Stimulated activated memory B cell treated with anti-CD40 and anti-IgM and Interleukin-4, amounts not matched to agents 10 μg/mL and 1 μg/mL and 100 μg/mL, for 72 hours (primary cell): Measurements from ENCODE around the gene MTARC2.

Experiments
- ATAC-seq: fragments of 150-1000 bp; cut with Tn5 transposase; 2 replicates; pipeline ENCODE4 v1.10.0; 2021
- H3K27ac Mint-ChIP-seq: one replicate; pipeline ENCODE4 v1.8.0; 2022; ENCODE audit warnings: mild to moderate bottlenecking, mixed read lengths
- H3K27me3 Mint-ChIP-seq: one replicate; pipeline ENCODE4 v1.8.0; 2022; ENCODE audit warnings: mixed read lengths
- H3K36me3 Mint-ChIP-seq: one replicate; pipeline ENCODE4 v1.8.0; 2022; ENCODE audit warnings: mixed read lengths
- H3K4me1 Mint-ChIP-seq: one replicate; pipeline ENCODE4 v1.8.0; 2022; ENCODE audit warnings: mixed read lengths
- H3K4me3 Mint-ChIP-seq: one replicate; pipeline ENCODE4 v1.8.0; 2022; ENCODE audit warnings: mild to moderate bottlenecking, moderate library complexity, mixed read lengths
- H3K9me3 Mint-ChIP-seq: one replicate; pipeline ENCODE4 v1.8.0; 2022; ENCODE audit warnings: mixed read lengths

MTARC2 gene

DNA sequence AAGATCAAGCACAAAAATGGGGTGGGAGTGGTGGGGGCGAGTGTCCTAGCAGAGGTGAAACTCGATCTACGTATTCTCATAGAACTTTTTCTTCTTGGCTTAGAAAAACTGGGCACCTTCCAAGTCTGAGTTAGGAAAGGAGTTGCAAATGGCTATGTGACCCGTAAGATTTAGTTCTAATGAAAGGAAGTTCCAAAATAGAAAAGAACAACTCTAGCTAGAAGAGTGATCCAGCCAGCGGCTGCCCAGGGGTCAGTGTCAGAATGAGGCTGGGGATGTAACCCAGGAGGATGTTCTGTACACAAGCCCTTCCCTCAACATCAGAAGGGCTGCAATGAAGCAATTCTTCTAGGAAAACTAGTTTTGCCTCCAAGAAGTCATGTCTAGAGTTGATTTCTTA, 43.8 kb downstream of the MTARC2 start:
- ATAC-seq = no peak
- Mint-ChIP-seq H3K9me3 (no peaks in the 10 kb centered on the region), H3K27ac (no peak overlapping the region), H3K36me3 (peaks cover 6% of the 10 kb centered on the region), H3K4me1 (no peaks in the 10 kb centered on the region), H3K4me3 (no peak overlapping the region), H3K27me3 (no peaks in the 10 kb centered on the region)

DNA sequence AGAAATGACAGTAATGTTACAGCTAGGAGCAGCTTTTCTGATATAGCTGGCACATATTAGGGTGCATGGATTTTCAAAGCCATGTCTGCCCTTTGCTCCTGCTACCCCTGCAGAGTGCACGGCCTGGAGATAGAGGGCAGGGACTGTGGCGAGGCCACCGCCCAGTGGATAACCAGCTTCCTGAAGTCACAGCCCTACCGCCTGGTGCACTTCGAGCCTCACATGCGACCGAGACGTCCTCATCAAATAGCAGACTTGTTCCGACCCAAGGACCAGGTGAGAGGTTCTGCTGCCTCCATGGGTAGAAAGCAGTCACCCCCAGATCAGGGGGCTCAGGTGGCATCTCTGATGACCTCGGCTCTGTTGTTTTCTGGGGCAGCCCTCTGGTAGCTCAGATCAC, 48.4 kb downstream of the MTARC2 start:
- H3K27ac Mint-ChIP-seq = no peak overlapping the region
- no peaks in the 10 kb centered on the region for H3K36me3 Mint-ChIP-seq
- H3K9me3 Mint-ChIP-seq = no peaks in the 10 kb centered on the region
- no peak for ATAC-seq
- no peak overlapping the region for H3K4me3 Mint-ChIP-seq
- H3K27me3 Mint-ChIP-seq = no peaks in the 10 kb centered on the region
- H3K4me1 Mint-ChIP-seq = no peaks in the 10 kb centered on the region

DNA sequence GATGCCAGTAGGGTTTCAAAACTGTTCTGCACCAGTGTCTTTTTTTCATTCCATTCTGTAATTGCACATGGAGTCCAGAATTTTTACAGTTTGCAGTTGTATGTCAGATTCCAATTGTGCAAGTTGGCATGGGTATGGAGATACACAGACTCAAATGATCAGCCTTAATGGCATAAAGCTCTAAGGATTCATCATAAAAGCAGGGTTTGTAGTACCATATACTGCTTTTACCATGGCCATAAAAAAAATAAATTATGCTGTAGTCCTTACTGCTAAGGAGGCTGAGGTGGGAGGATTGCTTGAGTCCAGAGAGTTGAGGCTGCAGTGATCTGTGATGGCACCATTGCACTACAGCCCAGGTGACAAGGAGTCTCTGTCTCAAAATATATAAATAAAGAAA, 48.9 kb downstream of the MTARC2 start:
- no peak for ATAC-seq
- Mint-ChIP-seq H3K4me3 (no peak overlapping the region), H3K36me3 (peaks cover 4% of the 10 kb centered on the region), H3K27me3 (no peaks in the 10 kb centered on the region), H3K9me3 (no peaks in the 10 kb centered on the region), H3K27ac (no peak overlapping the region), H3K4me1 (no peaks in the 10 kb centered on the region)

DNA sequence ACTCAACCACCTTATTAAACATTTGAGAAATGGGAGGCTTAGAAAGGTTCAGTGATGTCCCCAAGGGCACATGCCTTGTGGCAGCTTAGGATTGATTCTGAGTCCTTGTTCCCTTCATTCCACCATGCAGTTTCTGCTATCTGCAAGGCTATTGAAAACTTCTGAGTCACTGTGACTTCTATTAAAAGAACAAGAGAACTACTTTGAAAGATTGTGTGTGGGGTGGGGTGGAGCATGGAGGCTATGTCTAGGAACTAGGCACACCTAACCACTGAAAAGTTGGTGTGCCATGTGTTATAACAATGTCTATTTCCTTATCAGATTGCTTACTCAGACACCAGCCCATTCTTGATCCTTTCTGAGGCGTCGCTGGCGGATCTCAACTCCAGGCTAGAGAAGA, 49.4 kb downstream of the MTARC2 start:
- Mint-ChIP-seq H3K4me1 (no peaks in the 10 kb centered on the region), H3K9me3 (no peaks in the 10 kb centered on the region), H3K27ac (no peak overlapping the region), H3K27me3 (no peaks in the 10 kb centered on the region), H3K4me3 (no peak overlapping the region), H3K36me3 (peaks cover 7% of the 10 kb centered on the region)
- ATAC-seq = no peak

DNA sequence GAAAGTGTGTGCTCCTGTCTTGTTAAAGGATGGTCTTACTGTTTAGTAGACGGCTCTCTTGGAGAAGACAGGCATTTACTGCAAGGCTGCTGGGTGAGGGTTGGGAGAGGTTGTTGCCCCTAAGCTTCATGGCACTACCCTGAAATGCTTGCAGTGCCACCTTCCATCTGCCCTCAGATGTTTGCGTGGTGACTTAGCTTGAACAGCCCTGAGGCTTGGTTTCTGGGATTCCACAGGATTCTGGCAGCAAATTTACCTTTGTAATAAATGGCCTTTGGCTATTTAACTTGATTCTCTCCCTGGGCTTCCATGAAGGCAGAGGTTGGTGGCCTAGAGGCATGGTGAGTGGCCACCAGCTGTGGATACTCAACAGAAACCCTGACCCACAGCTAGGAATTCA, 50.2 kb downstream of the MTARC2 start:
- peaks cover 11% of the 10 kb centered on the region for H3K36me3 Mint-ChIP-seq
- no peaks in the 10 kb centered on the region for H3K4me1 Mint-ChIP-seq
- H3K27me3 Mint-ChIP-seq = no peaks in the 10 kb centered on the region
- H3K27ac Mint-ChIP-seq = no peak overlapping the region
- no peak for ATAC-seq
- no peaks in the 10 kb centered on the region for H3K9me3 Mint-ChIP-seq
- no peak overlapping the region for H3K4me3 Mint-ChIP-seq

DNA sequence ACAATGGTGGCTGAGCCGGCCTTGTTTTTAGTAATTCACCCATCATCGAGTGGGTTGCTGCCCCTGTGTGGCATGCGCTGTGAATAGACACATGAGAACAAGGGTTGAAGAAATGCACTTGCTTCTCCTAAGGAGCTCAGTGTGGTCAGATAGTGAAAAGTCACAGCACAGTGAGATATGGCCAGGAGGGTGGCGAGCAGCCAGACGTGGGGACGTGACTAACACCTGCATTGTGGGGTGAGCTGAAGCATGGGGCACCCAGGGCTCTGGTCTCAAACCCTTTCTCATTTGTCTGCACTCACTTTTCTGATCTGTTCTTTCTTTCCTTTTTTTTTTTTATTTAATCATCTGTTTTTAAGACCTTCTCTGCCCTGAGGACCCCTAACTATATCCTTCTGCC, 52.1 kb downstream of the MTARC2 start:
- no peak overlapping the region for H3K4me3 Mint-ChIP-seq
- H3K27ac Mint-ChIP-seq = no peak overlapping the region
- H3K27me3 Mint-ChIP-seq = no peaks in the 10 kb centered on the region
- H3K9me3 Mint-ChIP-seq = no peaks in the 10 kb centered on the region
- peaks cover 11% of the 10 kb centered on the region for H3K36me3 Mint-ChIP-seq
- no peaks in the 10 kb centered on the region for H3K4me1 Mint-ChIP-seq
- ATAC-seq = no peak

DNA sequence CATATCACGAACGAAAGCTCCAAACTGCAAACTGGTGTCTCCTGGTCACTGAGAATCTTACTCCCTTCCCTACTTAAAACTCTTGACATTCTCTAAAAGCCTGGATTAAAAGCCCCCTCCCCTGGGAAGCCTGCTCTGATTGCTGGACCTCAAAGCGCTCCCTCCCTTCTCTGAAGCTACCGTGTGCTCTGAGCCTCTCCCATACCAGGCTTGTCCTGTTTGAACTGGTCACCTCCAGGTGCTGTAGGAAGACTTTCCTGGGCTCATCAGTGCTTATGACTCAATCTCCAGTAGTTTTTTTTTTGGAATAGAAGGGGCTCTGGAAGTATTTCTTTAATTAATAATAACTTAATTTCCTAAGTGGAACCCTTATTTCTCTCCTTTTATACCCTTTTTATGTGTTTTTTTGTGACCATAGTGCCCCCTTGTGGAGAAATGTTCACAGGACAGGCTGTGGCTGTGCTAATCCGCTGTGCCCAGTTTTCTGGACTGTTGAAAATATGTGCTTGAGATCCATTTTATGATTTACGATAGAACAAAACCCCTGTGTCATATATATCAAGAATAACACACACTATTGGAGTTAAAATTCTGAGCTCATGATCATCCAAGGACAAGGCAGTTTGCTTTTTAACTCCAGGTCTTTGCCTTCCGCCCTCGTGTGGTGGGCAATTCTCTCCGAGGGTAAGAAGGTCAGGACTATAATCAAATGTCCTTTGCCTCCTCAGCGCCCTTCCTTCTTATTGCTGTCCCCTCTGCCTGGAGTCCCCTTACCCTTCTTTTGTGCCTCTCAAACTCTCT, 55.5 kb downstream of the MTARC2 start:
- H3K27me3 Mint-ChIP-seq = no peaks in the 10 kb centered on the region
- H3K4me1 Mint-ChIP-seq = no peaks in the 10 kb centered on the region
- H3K4me3 Mint-ChIP-seq = no peak overlapping the region
- H3K27ac Mint-ChIP-seq = no peak overlapping the region
- H3K36me3 Mint-ChIP-seq = peaks cover 11% of the 10 kb centered on the region
- ATAC-seq = no peak
- no peaks in the 10 kb centered on the region for H3K9me3 Mint-ChIP-seq

DNA sequence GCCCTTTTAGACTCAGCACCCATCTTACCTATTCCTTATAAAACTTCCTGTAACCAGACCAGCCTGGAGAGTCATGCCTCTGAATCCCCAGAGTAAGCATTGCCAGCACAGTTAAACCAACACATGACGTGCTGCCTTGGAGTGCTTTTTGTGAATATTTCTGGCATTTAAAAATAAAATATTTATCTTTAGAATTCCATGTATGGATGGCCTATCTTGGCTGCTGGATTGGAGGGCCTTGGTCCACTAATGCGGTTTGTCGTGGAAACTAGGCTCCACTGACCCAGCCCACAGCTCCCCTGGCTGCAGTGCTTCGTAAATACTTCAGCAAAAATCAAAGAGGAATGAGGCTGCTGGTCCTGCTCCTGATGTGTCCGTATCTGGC, 56.1 kb downstream of the MTARC2 start:
- Mint-ChIP-seq H3K27ac (no peak overlapping the region), H3K27me3 (no peaks in the 10 kb centered on the region), H3K9me3 (no peaks in the 10 kb centered on the region), H3K36me3 (peaks cover 11% of the 10 kb centered on the region), H3K4me1 (no peaks in the 10 kb centered on the region), H3K4me3 (no peak overlapping the region)
- no peak for ATAC-seq

DNA sequence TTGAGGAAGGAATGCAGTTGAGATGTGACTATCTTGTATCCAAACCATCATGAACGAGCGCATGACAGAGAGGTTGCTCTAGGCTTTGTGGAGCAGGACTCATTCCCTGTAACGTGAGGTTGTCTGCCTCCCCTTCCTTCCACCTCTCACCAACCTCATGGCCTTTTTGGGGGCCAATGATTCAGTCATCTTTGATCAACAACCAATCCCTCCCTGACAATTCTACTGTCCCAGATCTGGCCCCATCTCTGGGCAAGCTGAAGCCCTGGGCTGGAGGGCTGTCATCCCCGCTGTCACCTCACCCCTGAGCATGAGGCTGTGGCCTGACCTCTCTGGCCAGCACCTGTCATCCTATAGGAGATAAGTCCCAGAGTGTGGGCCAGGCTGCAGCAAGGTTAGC, 58.3 kb downstream of the MTARC2 start:
- H3K4me3 Mint-ChIP-seq = no peak overlapping the region
- no peak overlapping the region for H3K27ac Mint-ChIP-seq
- H3K4me1 Mint-ChIP-seq = peaks cover 6% of the 10 kb centered on the region
- H3K9me3 Mint-ChIP-seq = no peaks in the 10 kb centered on the region
- H3K36me3 Mint-ChIP-seq = peaks cover 11% of the 10 kb centered on the region
- H3K27me3 Mint-ChIP-seq = no peaks in the 10 kb centered on the region
- ATAC-seq = no peak

DNA sequence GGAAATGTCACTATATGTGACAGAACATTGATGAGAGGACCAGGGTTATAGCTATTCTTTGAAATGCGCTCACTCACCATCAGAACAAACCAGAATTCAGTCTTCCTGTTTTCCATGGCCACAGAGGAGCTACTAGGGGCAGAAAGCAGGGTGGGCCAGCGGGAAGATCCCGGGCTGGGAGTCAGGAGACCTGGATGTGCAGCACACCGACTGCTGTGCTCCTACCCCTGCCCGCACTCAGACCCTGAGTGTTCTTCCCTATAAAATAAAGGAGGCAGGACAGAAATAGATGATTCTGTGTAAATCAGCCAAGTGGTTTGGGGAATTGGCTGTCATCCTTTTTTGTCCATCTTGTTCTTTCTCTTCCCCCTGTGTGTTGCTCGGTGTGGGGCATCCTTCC, 59.6 kb downstream of the MTARC2 start:
- ATAC-seq = no peak
- no peaks in the 10 kb centered on the region for H3K9me3 Mint-ChIP-seq
- H3K4me3 Mint-ChIP-seq = no peak overlapping the region
- peaks cover 11% of the 10 kb centered on the region for H3K27me3 Mint-ChIP-seq
- no peak overlapping the region for H3K27ac Mint-ChIP-seq
- peaks cover 10% of the 10 kb centered on the region for H3K36me3 Mint-ChIP-seq
- peaks cover 6% of the 10 kb centered on the region for H3K4me1 Mint-ChIP-seq

DNA sequence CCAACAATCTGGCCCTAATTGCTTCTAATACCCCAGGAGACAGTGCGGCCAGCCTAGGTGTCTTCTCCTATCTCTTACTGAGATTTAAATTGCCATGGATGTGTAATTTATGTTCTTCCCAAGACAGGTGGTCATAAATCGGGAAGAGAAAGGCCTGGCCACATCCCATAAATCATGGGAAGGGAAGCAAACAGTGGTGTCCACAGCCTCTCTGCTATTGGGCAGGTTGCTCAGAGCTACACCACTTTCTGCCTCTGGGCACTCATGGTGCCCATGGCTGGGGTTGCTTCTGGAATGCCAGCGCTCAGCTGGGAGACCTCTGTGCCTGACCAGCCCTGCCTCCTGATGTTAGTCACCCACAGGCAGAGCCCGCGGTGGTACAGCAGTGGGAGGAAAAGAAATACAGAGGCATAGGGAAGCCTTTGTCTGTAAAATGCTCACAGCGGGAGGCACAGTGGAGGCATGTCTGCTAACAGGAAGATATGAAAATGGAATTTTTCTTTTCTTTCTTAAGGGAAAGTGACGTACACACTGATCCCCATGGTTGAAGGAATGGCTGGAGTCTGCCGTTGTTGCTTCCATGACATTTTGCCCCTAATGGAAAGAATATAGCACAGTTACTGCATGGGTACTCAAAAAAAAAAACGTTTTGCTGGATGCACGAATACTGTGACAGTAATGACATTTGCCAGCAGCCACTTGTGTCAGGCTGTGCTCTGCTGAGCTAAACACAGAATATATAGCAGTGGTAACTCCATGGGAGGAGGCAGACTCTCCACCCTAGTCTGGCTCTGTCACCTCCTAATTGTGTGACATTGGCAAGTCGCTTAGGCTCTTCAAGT, 60.4 kb downstream of the MTARC2 start:
- Mint-ChIP-seq H3K4me1 (peaks cover 6% of the 10 kb centered on the region), H3K36me3 (peaks cover 14% of the 10 kb centered on the region), H3K4me3 (no peak overlapping the region), H3K27me3 (peaks cover 12% of the 10 kb centered on the region), H3K9me3 (no peaks in the 10 kb centered on the region), H3K27ac (no peak overlapping the region)
- no peak for ATAC-seq

DNA sequence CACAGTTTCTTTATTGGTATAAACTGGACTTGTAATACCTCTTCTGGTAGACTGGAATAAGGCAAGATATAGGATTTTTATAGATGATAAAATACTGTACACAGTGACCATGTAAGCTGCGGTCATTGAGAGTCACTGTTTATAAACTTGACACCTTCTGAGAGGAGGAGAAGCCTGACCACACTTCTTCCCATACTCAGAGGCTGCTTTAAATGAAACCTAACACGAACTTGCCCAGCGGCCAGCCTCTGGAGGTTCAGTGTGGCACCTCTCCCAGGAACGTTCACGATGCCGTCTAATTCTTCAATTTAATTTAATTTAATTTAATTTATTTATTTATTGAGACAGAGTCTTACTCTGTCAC, 61.0 kb downstream of the MTARC2 start:
- ATAC-seq = no peak
- Mint-ChIP-seq H3K27me3 (peaks cover 12% of the 10 kb centered on the region), H3K27ac (no peak overlapping the region), H3K4me3 (no peak overlapping the region), H3K9me3 (no peaks in the 10 kb centered on the region), H3K4me1 (peaks cover 6% of the 10 kb centered on the region), H3K36me3 (peaks cover 20% of the 10 kb centered on the region)

DNA sequence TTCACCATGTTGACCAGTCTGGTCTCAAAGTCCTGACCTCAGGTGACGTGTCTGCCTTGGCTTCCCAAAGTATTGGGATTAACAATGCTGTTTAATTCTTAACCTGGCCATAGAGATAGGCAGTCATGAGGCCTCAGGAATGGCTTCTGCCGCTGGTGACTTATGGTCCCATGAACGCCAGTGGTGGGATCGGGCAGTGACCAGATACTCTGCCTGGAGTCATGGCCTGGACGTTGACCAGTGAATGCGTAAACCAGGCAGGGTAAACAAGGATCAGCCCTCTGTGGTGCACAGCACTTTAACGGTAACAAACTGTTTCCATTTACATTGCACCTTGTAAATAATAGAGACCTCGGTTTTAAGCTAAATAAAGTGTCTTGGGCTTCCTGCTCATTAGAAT, 61.6 kb downstream of the MTARC2 start:
- Mint-ChIP-seq H3K4me3 (no peak overlapping the region), H3K9me3 (no peaks in the 10 kb centered on the region), H3K4me1 (peaks cover 6% of the 10 kb centered on the region), H3K27me3 (peaks cover 12% of the 10 kb centered on the region), H3K36me3 (peaks cover 23% of the 10 kb centered on the region), H3K27ac (no peak overlapping the region)
- ATAC-seq = no peak

DNA sequence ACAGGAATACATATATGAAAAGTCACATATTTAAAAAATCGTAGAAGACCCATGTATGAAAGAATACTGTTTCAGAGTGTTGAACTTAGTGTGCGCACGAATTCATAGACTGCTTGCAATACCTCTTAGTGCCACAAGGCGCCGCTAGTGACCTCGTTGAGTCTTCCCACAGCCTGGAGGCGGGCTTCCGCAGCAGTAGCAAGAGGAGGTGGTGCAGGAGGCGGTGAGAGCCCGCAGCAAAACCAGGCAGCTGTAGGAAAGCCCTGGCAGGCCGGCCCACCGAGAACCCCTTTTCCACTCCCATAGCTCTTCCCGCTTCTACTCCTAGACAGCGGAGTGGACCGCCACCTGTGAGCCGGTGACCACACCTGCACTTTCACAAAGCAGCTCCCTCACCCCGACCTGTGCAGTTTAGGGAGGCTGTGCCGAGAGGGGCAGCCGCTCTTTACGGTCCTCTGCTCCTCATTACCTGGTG, 62.1 kb downstream of the MTARC2 start:
- Mint-ChIP-seq H3K9me3 (no peaks in the 10 kb centered on the region), H3K4me3 (peak overlapping the region; percentile 45), H3K27ac (no peak overlapping the region), H3K4me1 (peaks cover 6% of the 10 kb centered on the region), H3K27me3 (peaks cover 12% of the 10 kb centered on the region), H3K36me3 (peaks cover 23% of the 10 kb centered on the region)
- peak; percentile 82 for ATAC-seq

DNA sequence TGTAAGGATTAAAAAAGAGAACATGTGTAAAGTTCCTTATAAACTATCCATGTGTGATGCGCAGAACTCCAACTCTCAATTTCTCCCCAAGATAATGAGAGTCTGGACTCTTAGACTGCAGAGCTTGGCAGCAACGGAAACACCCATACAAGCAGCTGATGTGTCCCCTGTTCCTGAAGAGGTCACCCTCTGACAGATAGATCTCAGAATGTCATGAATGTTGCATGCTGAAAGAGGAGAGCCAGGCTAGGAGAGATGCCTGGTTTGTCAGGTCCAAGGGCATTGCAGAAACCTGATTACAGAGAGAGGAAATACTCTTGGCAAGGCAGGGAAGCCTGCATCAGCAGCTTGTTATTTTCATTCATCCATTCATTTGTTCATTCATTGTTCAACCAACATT, 62.8 kb downstream of the MTARC2 start:
- no peak for ATAC-seq
- no peak overlapping the region for H3K4me3 Mint-ChIP-seq
- no peak overlapping the region for H3K27ac Mint-ChIP-seq
- H3K9me3 Mint-ChIP-seq = no peaks in the 10 kb centered on the region
- peaks cover 6% of the 10 kb centered on the region for H3K4me1 Mint-ChIP-seq
- H3K36me3 Mint-ChIP-seq = peaks cover 23% of the 10 kb centered on the region
- H3K27me3 Mint-ChIP-seq = peaks cover 12% of the 10 kb centered on the region

DNA sequence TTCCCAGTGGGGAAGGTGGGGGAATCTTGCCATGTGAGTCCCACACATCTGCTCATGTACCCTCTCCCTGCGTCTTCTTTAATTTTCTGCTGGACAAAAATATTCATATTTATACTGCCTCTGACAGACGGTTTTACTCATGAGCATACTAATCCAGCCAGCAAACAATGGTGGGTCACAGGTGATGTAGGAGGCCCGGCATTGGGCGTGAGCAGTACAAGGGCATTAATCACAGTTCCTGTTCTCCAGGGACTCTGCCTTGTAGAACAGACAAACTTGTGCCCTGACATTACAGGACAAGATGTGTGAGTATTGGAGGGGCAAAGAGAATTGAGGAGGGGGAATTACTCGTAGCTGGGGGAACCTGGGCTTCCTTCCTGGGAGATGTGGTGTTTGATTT, 63.6 kb downstream of the MTARC2 start:
- no peak overlapping the region for H3K4me3 Mint-ChIP-seq
- H3K27ac Mint-ChIP-seq = no peak overlapping the region
- peaks cover 6% of the 10 kb centered on the region for H3K4me1 Mint-ChIP-seq
- peaks cover 23% of the 10 kb centered on the region for H3K36me3 Mint-ChIP-seq
- H3K9me3 Mint-ChIP-seq = no peaks in the 10 kb centered on the region
- ATAC-seq = no peak
- peaks cover 12% of the 10 kb centered on the region for H3K27me3 Mint-ChIP-seq
